IPS-20b (cell line): ENCODE results near the gene SHROOM1.

Source experiments
- H3K27ac ChIP-seq: one replicate; pipeline ENCODE4 v1.5.1; 2013; ENCODE audit warnings: low read length
- H3K27me3 ChIP-seq: 2 replicates; pipeline ENCODE4 v1.6.1; 2013; ENCODE audit warnings: mild to moderate bottlenecking, low read length, inconsistent platforms; ENCODE audit not compliant: insufficient read depth
- H3K36me3 ChIP-seq: 2 replicates; pipeline ENCODE4 v1.6.1; 2013; ENCODE audit warnings: low read depth, mild to moderate bottlenecking, inconsistent platforms, low read length, moderate library complexity; ENCODE audit not compliant: insufficient read depth
- H3K4me1 ChIP-seq: 2 replicates; pipeline ENCODE4 v1.6.1; 2013; ENCODE audit warnings: mild to moderate bottlenecking, control low read depth, inconsistent platforms, low read length, moderate library complexity; ENCODE audit not compliant: insufficient read depth
- H3K4me3 ChIP-seq: 2 replicates; pipeline ENCODE4 v1.5.1; 2013; ENCODE audit warnings: mild to moderate bottlenecking, low read length, inconsistent platforms
- H3K9ac ChIP-seq: 2 replicates; pipeline ENCODE4 v1.6.1; 2013; ENCODE audit warnings: low read depth, mild to moderate bottlenecking, inconsistent platforms, low read length, moderate library complexity
- H3K9me3 ChIP-seq: 2 replicates; pipeline ENCODE4 v1.6.1; 2013; ENCODE audit warnings: mild to moderate bottlenecking, low read depth, low read length, inconsistent platforms; ENCODE audit not compliant: insufficient read depth

The SHROOM1 gene

DNA sequence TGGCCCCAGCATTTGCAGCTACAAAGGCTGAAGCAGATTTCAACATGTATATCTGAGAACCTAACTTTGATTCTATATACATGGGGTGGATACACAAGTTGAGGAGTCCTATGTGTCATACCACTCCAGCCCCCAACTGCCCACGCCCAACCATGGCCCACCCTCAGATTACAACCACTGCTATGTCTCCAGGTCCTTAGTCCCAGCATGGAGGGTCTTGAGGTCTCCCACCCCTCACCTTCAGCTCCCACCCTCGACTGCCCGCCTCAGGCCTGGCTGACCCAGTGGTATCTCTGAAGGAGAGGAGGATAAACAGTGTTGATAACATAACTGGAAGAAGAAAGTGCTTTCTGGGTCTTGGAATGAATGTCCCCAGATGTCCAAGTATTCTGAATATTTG is 9.1 kb downstream of the SHROOM1 start:
- no peak overlapping the region for H3K27ac ChIP-seq
- no peaks in the 10 kb centered on the region for H3K9me3 ChIP-seq
- no peak overlapping the region for H3K9ac ChIP-seq
- no peaks in the 10 kb centered on the region for H3K36me3 ChIP-seq
- H3K27me3 ChIP-seq: peaks cover 59% of the 10 kb centered on the region
- H3K4me3 ChIP-seq: no peak overlapping the region
- H3K4me1 ChIP-seq: peaks cover 5% of the 10 kb centered on the region

DNA sequence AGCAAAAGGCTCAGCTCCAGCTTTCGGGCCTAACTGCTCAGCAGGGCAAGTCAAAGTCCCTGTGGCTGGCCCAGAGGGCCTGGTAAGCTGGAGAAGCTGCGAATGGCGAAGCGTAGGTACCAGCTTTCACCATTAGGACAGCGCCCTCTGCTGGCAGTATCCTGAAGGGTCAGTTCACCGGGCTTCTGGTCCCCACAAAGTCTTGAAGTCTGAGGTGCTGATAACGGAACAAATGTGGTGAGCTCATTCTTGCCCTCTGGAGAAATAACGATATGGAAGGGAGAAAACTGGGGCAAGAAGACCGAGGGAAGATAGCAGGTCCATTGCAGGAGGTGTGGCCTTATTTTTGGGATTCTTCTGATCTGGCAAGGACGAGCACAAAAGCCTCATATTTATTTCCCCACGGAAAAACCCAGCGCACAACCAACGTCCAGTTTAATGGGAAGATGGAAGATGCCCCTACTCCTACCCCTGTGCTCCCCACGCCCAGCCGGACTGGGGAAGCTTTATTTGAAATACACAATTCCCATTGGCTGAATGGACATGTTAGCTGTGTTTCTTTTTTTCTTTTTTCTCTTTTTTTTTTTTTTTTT is 10.2 kb downstream of the SHROOM1 start:
- Histone ChIP-seq H3K27me3 (peaks cover 59% of the 10 kb centered on the region), H3K4me1 (peaks cover 3% of the 10 kb centered on the region; the same call in 1 of the 2 replicates), H3K4me3 (no peak overlapping the region), H3K9me3 (no peaks in the 10 kb centered on the region), H3K36me3 (no peaks in the 10 kb centered on the region), H3K9ac (no peak overlapping the region), H3K27ac (no peak overlapping the region)

DNA sequence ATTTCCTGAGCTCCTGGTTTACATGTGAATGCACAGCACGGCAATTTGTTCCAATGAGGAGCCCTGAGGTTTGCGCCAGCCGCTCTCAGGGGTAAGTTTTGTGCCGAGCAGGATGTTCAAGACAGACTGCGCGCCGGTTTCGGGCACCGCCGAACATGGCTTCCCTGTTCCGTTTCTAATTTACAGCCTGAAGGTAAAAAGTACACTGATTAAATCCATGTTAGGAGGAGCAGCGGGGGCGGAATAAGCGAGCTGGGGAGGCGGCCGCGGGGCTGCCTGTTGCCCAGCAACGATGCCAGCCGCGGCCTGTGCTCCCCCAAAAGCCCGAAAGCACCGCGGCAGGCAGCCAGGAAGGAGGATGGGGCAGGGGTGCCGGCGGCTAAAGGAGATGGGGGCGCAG is 11.0 kb downstream of the SHROOM1 start:
- H3K27me3 ChIP-seq: peaks cover 59% of the 10 kb centered on the region
- H3K4me3 ChIP-seq: no peak overlapping the region
- H3K9ac ChIP-seq: no peak overlapping the region

DNA sequence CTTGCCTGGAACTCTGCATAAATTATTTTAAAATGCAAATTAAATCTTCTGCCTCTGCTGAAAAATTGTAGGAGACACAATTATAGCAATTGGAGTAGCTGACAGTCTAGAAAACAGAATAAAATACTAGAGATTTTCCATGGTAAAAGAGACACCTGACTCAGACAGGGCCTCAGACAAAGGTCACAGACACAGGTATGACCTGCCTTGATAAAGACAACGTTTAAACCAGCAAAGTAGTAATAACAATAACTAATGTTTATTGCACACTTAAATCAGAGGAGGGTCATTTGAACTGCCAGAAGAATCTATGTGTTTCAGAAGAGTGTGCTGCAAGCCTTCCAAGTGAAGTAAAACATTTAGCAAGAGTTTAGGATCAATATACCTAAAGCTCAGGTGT is 13.4 kb downstream of the SHROOM1 start:
- Histone ChIP-seq H3K4me1 (no peaks in the 10 kb centered on the region), H3K27me3 (peaks cover 71% of the 10 kb centered on the region), H3K9ac (no peak overlapping the region), H3K27ac (no peak overlapping the region), H3K9me3 (no peaks in the 10 kb centered on the region), H3K36me3 (no peaks in the 10 kb centered on the region), H3K4me3 (no peak overlapping the region)

More for the DNA sequence above, 11.0 kb downstream of the SHROOM1 start:
- H3K9me3 ChIP-seq: no peaks in the 10 kb centered on the region
- no peaks in the 10 kb centered on the region for H3K36me3 ChIP-seq
- peaks cover 3% of the 10 kb centered on the region; the same call in 1 of the 2 replicates for H3K4me1 ChIP-seq
- H3K27ac ChIP-seq: no peak overlapping the region

DNA sequence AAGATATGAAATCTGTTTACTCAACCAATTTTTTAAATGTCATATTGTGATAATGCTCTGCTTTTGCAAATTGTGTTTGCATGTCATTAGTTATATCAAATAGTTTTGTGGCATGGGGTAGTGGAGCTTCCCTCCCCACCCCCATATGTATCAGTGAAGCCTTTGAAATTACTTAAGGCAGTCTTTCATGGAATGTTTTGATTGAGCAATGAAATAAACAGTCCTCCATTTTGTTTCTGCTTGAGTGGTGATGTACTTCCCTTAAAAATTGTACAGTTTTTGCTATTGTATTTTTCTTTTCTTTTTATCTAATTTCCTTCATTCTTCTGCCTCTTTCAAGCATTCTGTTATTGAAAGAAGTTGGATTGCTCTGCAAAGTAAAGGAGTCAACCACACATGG is 13.9 kb downstream of the SHROOM1 start:
- no peak overlapping the region for H3K27ac ChIP-seq
- H3K4me3 ChIP-seq: no peak overlapping the region
- H3K4me1 ChIP-seq: no peaks in the 10 kb centered on the region
- no peak overlapping the region for H3K9ac ChIP-seq
- peaks cover 71% of the 10 kb centered on the region for H3K27me3 ChIP-seq
- H3K36me3 ChIP-seq: no peaks in the 10 kb centered on the region
- H3K9me3 ChIP-seq: no peaks in the 10 kb centered on the region

DNA sequence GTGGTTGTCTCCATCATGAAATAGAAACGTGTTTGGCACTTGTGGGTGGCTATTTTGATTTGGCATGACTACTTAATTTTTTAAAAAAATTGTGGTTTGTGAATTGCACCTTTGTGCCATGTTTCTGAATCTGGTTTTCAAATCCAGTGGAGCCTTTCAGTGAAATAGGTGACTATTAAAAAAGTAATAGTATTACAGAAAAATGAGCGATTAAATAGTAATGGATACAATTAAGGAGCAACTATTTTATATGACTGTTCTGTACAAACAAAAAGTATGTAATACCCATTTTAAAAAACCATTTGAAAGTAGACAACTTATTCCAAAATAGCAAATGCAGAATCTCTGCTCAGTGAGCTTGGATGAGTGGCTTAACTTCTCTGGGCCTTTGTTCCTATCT is 14.4 kb downstream of the SHROOM1 start:
- no peaks in the 10 kb centered on the region for H3K36me3 ChIP-seq
- H3K9me3 ChIP-seq: no peaks in the 10 kb centered on the region
- peaks cover 71% of the 10 kb centered on the region for H3K27me3 ChIP-seq
- no peak overlapping the region for H3K9ac ChIP-seq
- H3K4me1 ChIP-seq: no peaks in the 10 kb centered on the region
- no peak overlapping the region for H3K27ac ChIP-seq
- H3K4me3 ChIP-seq: no peak overlapping the region

DNA sequence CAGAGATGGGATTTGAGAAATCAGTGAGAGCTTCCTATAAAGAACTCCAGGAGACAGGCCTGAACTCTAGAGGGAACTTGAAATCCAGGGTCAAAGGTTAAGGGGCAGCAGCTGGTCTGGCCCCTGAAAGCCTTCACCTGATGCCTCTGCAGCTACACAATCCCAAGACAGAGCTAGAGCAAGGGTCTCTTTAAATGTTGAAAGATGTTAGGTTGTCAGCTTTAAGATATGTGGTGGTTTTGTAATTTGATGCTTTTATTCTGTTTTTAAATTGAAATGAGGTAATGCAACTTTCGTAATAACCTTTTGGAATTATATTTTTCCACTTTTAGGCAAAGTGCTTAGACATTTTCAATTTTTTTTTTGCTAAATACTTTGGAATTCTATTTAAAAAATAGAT is 15.0 kb downstream of the SHROOM1 start:
- Histone ChIP-seq H3K27me3 (peaks cover 76% of the 10 kb centered on the region), H3K9ac (no peak overlapping the region), H3K4me1 (no peaks in the 10 kb centered on the region), H3K36me3 (no peaks in the 10 kb centered on the region), H3K27ac (no peak overlapping the region), H3K4me3 (no peak overlapping the region), H3K9me3 (no peaks in the 10 kb centered on the region)

DNA sequence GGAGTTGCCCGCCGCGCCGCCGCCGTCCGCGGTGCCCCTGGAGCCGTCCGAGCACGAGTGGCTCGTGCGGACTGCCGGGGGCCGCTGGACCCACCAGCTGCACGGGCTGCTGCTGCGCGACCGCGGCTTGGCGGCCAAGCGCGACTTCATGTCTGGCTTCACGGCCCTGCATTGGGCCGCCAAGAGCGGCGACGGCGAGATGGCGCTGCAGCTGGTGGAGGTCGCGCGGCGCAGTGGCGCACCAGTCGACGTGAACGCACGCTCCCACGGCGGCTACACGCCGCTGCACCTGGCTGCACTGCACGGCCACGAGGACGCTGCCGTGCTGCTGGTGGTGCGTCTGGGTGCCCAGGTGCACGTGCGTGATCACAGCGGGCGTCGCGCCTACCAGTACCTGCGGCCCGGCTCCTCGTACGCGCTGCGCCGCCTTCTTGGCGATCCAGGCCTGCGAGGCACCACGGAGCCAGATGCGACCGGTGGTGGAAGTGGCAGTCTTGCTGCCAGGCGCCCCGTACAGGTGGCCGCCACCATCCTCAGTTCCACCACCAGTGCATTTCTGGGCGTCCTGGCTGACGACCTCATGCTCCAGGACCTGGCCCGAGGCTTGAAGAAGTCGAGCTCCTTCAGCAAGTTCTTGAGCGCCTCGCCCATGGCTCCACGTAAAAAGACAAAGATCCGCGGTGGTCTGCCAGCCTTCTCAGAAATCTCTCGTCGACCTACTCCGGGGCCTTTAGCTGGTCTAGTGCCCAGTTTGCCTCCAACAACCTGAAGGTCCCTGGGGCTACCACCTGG is 15.7 kb downstream of the SHROOM1 start:
- peaks cover 78% of the 10 kb centered on the region for H3K27me3 ChIP-seq

DNA sequence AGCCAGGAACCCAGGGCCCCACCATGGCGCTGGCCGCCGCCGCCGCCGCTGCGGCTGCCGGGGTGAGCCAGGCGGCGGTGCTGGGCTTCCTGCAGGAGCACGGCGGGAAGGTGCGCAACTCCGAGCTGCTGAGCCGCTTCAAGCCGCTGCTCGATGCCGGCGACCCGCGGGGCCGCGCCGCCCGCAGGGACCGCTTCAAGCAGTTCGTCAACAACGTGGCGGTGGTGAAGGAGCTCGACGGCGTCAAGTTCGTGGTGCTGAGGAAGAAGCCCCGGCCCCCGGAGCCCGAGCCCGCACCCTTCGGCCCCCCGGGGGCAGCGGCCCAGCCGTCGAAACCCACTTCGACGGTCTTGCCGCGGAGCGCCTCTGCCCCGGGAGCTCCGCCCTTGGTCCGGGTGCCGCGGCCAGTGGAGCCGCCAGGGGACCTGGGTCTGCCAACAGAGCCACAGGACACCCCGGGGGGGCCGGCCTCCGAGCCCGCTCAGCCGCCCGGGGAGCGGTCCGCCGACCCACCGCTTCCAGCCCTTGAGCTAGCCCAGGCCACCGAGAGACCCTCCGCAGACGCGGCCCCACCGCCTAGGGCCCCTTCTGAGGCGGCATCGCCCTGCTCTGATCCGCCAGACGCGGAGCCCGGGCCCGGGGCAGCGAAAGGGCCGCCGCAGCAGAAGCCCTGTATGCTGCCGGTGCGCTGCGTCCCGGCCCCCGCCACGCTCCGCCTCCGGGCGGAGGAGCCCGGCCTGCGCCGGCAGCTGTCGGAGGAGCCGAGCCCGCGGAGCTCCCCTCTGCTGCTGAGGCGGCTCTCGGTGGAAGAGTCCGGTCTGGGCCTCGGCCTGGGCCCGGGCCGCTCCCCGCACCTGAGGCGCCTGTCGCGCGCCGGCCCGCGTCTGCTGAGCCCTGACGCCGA is 16.6 kb downstream of the SHROOM1 start:
- Histone ChIP-seq H3K9ac (no peak overlapping the region), H3K4me3 (no peak overlapping the region; the same call in 1 of the 2 replicates), H3K36me3 (no peaks in the 10 kb centered on the region), H3K27ac (no peak overlapping the region), H3K9me3 (no peaks in the 10 kb centered on the region), H3K27me3 (peaks cover 86% of the 10 kb centered on the region), H3K4me1 (no peaks in the 10 kb centered on the region)

More for the DNA sequence above, 15.7 kb downstream of the SHROOM1 start:
- Histone ChIP-seq H3K27ac (no peak overlapping the region), H3K9ac (no peak overlapping the region), H3K36me3 (no peaks in the 10 kb centered on the region), H3K4me1 (no peaks in the 10 kb centered on the region), H3K9me3 (no peaks in the 10 kb centered on the region), H3K4me3 (no peak overlapping the region; the same call in 1 of the 2 replicates)

DNA sequence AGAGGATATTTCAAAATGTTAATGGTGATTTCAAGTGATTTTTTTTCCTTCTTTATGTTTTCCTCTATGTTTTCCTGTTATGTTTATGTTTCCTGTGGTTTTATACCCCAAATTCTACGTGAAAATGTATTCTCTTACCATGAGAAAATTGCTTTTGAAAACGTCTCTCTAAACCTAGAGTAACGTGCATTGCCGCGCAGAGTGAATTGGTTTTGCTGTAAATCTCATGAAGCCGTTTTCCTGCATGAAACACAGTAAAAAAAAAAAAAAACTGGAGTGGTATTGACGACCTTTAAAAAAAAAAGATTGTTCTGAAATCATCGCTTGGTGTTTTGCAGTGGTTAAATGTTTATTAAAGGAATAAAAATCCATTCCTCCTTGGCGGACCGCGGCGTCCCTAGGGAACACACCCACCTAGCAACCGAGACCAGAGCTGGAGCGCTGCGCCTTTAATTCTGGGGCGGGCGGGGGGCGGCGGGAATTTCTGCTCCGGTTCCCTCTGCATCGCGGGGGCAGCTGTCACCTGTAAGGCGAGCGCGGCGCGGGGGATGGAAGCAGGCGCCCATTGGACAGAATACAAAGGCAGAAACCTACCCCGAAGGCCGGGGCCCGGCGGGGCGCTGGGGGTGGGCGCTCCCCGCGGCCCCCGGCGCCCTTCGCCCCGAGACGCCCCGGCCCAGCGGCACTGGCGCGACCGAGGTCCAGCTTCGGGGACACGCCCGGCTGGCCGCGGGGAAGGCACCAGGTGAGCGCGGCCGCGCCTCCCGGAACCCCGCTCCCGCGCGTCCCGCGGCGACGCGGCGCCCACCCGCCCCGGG is 17.5 kb downstream of the SHROOM1 start, which contains the start of gene SOWAHA:
Gene SOWAHA, plus strand, starts transcription at position 522 of the 818 bp plus-strand sequence. CDS start 320 bp downstream, outside the sequence.
- Histone ChIP-seq H3K27me3 (peaks cover 91% of the 10 kb centered on the region), H3K4me1 (no peaks in the 10 kb centered on the region), H3K9ac (no peak within 1 kb of the TSS), H3K27ac (no peak within 1 kb of the TSS), H3K4me3 (peak within 1 kb of the TSS; percentile 1; the same call in 1 of the 2 replicates), H3K36me3 (no peaks in the 10 kb centered on the region), H3K9me3 (no peaks in the 10 kb centered on the region)
